ENCODE results near the gene IVNS1ABP. TPM values are rescaled to one million over a fixed set of nuclear protein-coding genes. Genes with fewer than 3 reads are reported as not detected.

Gene IVNS1ABP
- total and polyA plus RNA-seq, 9 of the 15 experiments (the other 6 are each of a cell fraction or from before 2014, with no cell fraction given) = 30.6 to 126 (median 77.7) TPM

DNA sequence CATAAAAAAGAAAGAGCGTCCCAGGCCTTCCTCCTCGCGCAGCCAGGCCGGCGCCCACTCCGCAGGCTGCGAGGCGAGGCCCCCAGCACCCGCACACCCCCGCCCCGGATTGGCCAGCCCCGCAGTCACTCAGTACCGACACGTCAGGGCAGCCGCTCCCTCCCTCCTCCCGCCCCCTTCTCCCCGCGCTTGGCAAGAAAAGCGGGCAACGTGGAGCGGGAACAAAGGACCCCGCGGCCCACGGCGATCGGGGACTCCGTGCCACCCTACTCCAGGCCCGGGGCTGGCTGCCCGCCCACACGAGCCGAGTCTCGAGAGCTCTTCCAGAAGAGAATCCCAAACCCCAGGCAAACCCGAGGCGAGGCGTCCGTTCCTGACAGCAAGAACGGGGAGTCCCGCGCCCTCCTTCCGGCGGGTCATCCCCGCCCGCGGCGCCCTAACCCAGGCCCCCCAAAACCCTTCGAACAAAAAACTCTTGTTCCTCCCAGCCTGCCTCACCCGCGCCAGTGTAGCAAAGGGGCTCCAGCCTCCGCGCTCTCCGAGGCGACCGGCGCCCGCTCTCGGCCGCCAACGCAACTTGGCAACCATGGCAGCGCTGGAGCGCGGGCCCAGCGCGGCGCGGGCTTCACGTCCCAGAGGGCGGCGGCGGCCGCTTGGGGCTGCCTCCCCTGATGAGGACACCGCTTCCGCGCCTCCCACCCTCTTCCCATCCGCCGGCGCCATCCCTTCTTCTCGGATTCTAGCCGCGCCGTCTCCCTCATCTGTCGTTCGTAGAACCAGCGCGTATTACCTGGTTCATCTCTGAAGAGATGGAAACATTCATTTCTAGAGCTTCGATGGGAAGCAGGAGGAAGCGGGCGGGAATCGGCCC, 645 bp downstream of the IVNS1ABP start (continued):
- TF ChIP-seq CXXC5 (CRISPR knock-in tag; IDR thresholded peaks at IDR 0.05) (peak; percentile 74), KDM4B (IDR thresholded peaks at IDR 0.05; ENCODE audit: borderline replicate concordance in 2 of 2, low read depth in 1 of 2) (no peak), POLR2H (tag; IDR thresholded peaks at IDR 0.05; ENCODE audit: low read depth) (no peak), HDAC6 (IDR thresholded peaks at IDR 0.05; ENCODE audit: low read depth, low read length) (no peak), ELF4 (CRISPR knock-in tag; IDR thresholded peaks at IDR 0.05) (0 out of 2 replicates have a peak, but pooled peaks have one; percentile 83), FOXK2 (conservative IDR thresholded peaks at IDR 0.05 in 1 of 2, IDR thresholded peaks at IDR 0.05 in 1 of 2; ENCODE audit: low read depth in 2 of 2) (no peak), CC2D1A (IDR thresholded peaks at IDR 0.05) (no peak; the same call in 1 of the 2 replicates), HLTF (IDR thresholded peaks at IDR 0.05) (0 out of 2 replicates have a peak, but pooled peaks have one; percentile 10)
- TF ChIP-seq, protein P1, sequence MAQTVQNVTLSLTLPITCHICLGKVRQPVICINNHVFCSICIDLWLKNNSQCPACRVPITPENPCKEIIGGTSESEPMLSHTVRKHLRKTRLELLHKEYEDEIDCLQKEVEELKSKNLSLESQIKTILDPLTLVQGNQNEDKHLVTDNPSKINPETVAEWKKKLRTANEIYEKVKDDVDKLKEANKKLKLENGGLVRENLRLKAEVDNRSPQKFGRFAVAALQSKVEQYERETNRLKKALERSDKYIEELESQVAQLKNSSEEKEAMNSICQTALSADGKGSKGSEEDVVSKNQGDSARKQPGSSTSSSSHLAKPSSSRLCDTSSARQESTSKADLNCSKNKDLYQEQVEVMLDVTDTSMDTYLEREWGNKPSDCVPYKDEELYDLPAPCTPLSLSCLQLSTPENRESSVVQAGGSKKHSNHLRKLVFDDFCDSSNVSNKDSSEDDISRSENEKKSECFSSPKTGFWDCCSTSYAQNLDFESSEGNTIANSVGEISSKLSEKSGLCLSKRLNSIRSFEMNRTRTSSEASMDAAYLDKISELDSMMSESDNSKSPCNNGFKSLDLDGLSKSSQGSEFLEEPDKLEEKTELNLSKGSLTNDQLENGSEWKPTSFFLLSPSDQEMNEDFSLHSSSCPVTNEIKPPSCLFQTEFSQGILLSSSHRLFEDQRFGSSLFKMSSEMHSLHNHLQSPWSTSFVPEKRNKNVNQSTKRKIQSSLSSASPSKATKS (CRISPR knock-in tag; IDR thresholded peaks at IDR 0.05) = no peak
- TF ChIP-seq, protein P2, sequence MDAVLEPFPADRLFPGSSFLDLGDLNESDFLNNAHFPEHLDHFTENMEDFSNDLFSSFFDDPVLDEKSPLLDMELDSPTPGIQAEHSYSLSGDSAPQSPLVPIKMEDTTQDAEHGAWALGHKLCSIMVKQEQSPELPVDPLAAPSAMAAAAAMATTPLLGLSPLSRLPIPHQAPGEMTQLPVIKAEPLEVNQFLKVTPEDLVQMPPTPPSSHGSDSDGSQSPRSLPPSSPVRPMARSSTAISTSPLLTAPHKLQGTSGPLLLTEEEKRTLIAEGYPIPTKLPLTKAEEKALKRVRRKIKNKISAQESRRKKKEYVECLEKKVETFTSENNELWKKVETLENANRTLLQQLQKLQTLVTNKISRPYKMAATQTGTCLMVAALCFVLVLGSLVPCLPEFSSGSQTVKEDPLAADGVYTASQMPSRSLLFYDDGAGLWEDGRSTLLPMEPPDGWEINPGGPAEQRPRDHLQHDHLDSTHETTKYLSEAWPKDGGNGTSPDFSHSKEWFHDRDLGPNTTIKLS (IDR thresholded peaks at IDR 0.05; ENCODE audit: borderline replicate concordance, low read depth) = no peak
- TF ChIP-seq, protein P3, sequence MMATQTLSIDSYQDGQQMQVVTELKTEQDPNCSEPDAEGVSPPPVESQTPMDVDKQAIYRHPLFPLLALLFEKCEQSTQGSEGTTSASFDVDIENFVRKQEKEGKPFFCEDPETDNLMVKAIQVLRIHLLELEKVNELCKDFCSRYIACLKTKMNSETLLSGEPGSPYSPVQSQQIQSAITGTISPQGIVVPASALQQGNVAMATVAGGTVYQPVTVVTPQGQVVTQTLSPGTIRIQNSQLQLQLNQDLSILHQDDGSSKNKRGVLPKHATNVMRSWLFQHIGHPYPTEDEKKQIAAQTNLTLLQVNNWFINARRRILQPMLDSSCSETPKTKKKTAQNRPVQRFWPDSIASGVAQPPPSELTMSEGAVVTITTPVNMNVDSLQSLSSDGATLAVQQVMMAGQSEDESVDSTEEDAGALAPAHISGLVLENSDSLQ (IDR thresholded peaks at IDR 0.05) = peak; percentile 99
- TF ChIP-seq, protein P4, sequence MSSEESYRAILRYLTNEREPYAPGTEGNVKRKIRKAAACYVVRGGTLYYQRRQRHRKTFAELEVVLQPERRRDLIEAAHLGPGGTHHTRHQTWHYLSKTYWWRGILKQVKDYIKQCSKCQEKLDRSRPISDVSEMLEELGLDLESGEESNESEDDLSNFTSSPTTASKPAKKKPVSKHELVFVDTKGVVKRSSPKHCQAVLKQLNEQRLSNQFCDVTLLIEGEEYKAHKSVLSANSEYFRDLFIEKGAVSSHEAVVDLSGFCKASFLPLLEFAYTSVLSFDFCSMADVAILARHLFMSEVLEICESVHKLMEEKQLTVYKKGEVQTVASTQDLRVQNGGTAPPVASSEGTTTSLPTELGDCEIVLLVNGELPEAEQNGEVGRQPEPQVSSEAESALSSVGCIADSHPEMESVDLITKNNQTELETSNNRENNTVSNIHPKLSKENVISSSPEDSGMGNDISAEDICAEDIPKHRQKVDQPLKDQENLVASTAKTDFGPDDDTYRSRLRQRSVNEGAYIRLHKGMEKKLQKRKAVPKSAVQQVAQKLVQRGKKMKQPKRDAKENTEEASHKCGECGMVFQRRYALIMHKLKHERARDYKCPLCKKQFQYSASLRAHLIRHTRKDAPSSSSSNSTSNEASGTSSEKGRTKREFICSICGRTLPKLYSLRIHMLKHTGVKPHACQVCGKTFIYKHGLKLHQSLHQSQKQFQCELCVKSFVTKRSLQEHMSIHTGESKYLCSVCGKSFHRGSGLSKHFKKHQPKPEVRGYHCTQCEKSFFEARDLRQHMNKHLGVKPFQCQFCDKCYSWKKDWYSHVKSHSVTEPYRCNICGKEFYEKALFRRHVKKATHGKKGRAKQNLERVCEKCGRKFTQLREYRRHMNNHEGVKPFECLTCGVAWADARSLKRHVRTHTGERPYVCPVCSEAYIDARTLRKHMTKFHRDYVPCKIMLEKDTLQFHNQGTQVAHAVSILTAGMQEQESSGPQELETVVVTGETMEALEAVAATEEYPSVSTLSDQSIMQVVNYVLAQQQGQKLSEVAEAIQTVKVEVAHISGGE (CRISPR knock-in tag; IDR thresholded peaks at IDR 0.05) = no peak
- TF ChIP-seq, protein P5, sequence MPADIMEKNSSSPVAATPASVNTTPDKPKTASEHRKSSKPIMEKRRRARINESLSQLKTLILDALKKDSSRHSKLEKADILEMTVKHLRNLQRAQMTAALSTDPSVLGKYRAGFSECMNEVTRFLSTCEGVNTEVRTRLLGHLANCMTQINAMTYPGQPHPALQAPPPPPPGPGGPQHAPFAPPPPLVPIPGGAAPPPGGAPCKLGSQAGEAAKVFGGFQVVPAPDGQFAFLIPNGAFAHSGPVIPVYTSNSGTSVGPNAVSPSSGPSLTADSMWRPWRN (IDR thresholded peaks at IDR 0.05; ENCODE audit: low read depth) = no peak
- TF ChIP-seq, protein P6, sequence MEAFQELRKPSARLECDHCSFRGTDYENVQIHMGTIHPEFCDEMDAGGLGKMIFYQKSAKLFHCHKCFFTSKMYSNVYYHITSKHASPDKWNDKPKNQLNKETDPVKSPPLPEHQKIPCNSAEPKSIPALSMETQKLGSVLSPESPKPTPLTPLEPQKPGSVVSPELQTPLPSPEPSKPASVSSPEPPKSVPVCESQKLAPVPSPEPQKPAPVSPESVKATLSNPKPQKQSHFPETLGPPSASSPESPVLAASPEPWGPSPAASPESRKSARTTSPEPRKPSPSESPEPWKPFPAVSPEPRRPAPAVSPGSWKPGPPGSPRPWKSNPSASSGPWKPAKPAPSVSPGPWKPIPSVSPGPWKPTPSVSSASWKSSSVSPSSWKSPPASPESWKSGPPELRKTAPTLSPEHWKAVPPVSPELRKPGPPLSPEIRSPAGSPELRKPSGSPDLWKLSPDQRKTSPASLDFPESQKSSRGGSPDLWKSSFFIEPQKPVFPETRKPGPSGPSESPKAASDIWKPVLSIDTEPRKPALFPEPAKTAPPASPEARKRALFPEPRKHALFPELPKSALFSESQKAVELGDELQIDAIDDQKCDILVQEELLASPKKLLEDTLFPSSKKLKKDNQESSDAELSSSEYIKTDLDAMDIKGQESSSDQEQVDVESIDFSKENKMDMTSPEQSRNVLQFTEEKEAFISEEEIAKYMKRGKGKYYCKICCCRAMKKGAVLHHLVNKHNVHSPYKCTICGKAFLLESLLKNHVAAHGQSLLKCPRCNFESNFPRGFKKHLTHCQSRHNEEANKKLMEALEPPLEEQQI (IDR thresholded peaks at IDR 0.05) = no peak
